Stimulated activated CD8-positive, alpha-beta memory T cell treated with anti-CD3 and anti-CD28 coated beads, Interleukin-12 subunit alpha, Interleukin-12 subunit beta, amount 100 ng/mL, for 24 hours (primary cell): ENCODE measurements around the gene PILRA.
"Not testable (repeated sequence)": the region's sequence is repeated elsewhere in the genome, so short reads cannot be mapped to it uniquely, and the experiment has no call there.

Source experiments
- DNase-seq: peaks from one replicate; pipeline ENCODE4 v3.0.0-alpha.2; 2020; ENCODE audit errors: extremely low read depth

The PILRA gene

GRCh38 chr7:100380196-100380595, 6.9 kb downstream of the PILRA start:
- DNase-seq: no peak

- not testable (repeated sequence) for DNase-seq
These were observed 8.4 kb downstream of the PILRA start for GRCh38 chr7:100381531-100382233.

GRCh38 chr7:100382234-100382853, 9.1 kb downstream of the PILRA start:
- not testable (repeated sequence) for DNase-seq

- DNase-seq: no peak
These were observed 11.5 kb downstream of the PILRA start for GRCh38 chr7:100384628-100385294.

GRCh38 chr7:100386940-100387339, 13.7 kb downstream of the PILRA start:
- no peak for DNase-seq

- no peak for DNase-seq
These were observed 14.4 kb downstream of the PILRA start for GRCh38 chr7:100387695-100388094.

GRCh38 chr7:100389437-100390088, 16.3 kb downstream of the PILRA start:
- no peak for DNase-seq

GRCh38 chr7:100390286-100391009, 17.2 kb downstream of the PILRA start:
- no peak for DNase-seq

- DNase-seq: no peak
These were observed 20.1 kb downstream of the PILRA start for GRCh38 chr7:100393233-100393905.

- DNase-seq: no peak
These were observed 20.8 kb downstream of the PILRA start for GRCh38 chr7:100394077-100394476.

- no peak for DNase-seq
These were observed 23.2 kb downstream of the PILRA start for GRCh38 chr7:100396421-100396982.

GRCh38 chr7:100397315-100398081, 24.2 kb downstream of the PILRA start:
- DNase-seq: no peak

GRCh38 chr7:100398239-100398638, 25.0 kb downstream of the PILRA start:
- no peak for DNase-seq

- no peak for DNase-seq
These were observed 26.8 kb downstream of the PILRA start for GRCh38 chr7:100400041-100400440.

- DNase-seq: no peak
These were observed 27.4 kb downstream of the PILRA start for GRCh38 chr7:100400656-100401055.

- DNase-seq: no peak
These were observed 28.5 kb downstream of the PILRA start for GRCh38 chr7:100401811-100402210.

- no peak for DNase-seq
These were observed 29.0 kb downstream of the PILRA start for GRCh38 chr7:100402241-100402640.

- DNase-seq: no peak
These were observed 33.5 kb downstream of the PILRA start for GRCh38 chr7:100406767-100407166.

- no peak for DNase-seq
These were observed 34.2 kb downstream of the PILRA start for GRCh38 chr7:100407285-100408180.
